WTC11 (cell line): Measurements from ENCODE around the gene PRPH. TPM values are rescaled to one million over a fixed set of nuclear protein-coding genes. Genes with fewer than 3 reads are reported as not detected.

Experiments used
- ATAC-seq: fragments of 200-7000 bp; cut with Tn5 transposase; 2 replicates; pipeline ENCODE4 v1.10.0; 2021; ENCODE audit warnings: mild to moderate bottlenecking, moderate library complexity
- CTCF ChIA-PET: fragments of 300-600 bp; sonication (Branson Sonifier 250); formaldehyde crosslinking; loops from one replicate; lab custom pipeline; 2021; ENCODE audit warnings: antibody characterized with exemption; lab: Charles Lee
- POLR2A ChIA-PET: fragments of 350-600 bp; sonication (Branson Sonifier 250); formaldehyde crosslinking; loops from one replicate; lab custom pipeline; 2021; ENCODE audit warnings: antibody characterized with exemption; lab: Charles Lee
- DNase-seq: peaks from one replicate; pipeline ENCODE4 v3.0.0; 2021; ENCODE audit warnings: low spot score
- H3K27ac Mint-ChIP-seq: 2 replicates; pipeline ENCODE4 v1.8.0; 2021; ENCODE audit warnings: mixed read lengths
- H3K27me3 Mint-ChIP-seq: 2 replicates; pipeline ENCODE4 v1.8.0; 2021; ENCODE audit warnings: low read depth, mild to moderate bottlenecking, moderate library complexity, mixed read lengths
- H3K36me3 Mint-ChIP-seq: 2 replicates; pipeline ENCODE4 v1.8.0; 2021; ENCODE audit warnings: mixed read lengths
- H3K4me1 Mint-ChIP-seq: 2 replicates; pipeline ENCODE4 v1.8.0; 2022; ENCODE audit warnings: mixed read lengths
- H3K4me3 Mint-ChIP-seq: 2 replicates; pipeline ENCODE4 v1.8.0; 2021; ENCODE audit warnings: mild to moderate bottlenecking, moderate library complexity, mixed read lengths
- H3K9me3 Mint-ChIP-seq: 2 replicates; pipeline ENCODE4 v1.8.0; 2021; ENCODE audit warnings: mixed read lengths
- ATF1 ChIP-seq: sonication (generic); formaldehyde crosslinking; IDR thresholded peaks from 2 replicates; pipeline ENCODE4 v1.8.1; 2023; ENCODE audit warnings: mild to moderate bottlenecking, moderate library complexity, missing genetic modification reagents
- ATF6 ChIP-seq: sonication (generic); formaldehyde crosslinking; IDR thresholded peaks from 2 replicates; pipeline ENCODE4 v1.8.1; 2023; ENCODE audit warnings: mild to moderate bottlenecking, missing genetic modification reagents
- ETV6 ChIP-seq: sonication (generic); formaldehyde crosslinking; IDR thresholded peaks from 2 replicates; pipeline ENCODE4 v1.8.1; 2022; ENCODE audit warnings: mild to moderate bottlenecking, missing genetic modification reagents
- FOXK1 ChIP-seq: sonication (generic); formaldehyde crosslinking; IDR thresholded peaks from 2 replicates; pipeline ENCODE4 v1.8.0; 2022; ENCODE audit warnings: mild to moderate bottlenecking, moderate library complexity, missing genetic modification reagents
- GABPB1 ChIP-seq: sonication (generic); formaldehyde crosslinking; IDR thresholded peaks from 2 replicates; pipeline ENCODE4 v1.8.1; 2023; ENCODE audit warnings: mild to moderate bottlenecking, missing genetic modification reagents
- NR3C1 ChIP-seq: sonication (generic); formaldehyde crosslinking; conservative IDR thresholded peaks from 2 replicates; pipeline ENCODE4 v1.8.1; 2023; ENCODE audit warnings: low read depth, mild to moderate bottlenecking, missing genetic modification reagents
- OVOL2 ChIP-seq: fragments of 250-450 bp; sonication (Bioruptor Pico); IDR thresholded peaks from 2 replicates; pipeline ENCODE4 v1.9.0; 2021; ENCODE audit warnings: mild to moderate bottlenecking, borderline replicate concordance
- PRDM15 ChIP-seq: sonication (generic); formaldehyde crosslinking; IDR thresholded peaks from 2 replicates; pipeline ENCODE4 v1.8.0; 2022; ENCODE audit warnings: missing genetic modification reagents
- RELA ChIP-seq: sonication (generic); formaldehyde crosslinking; IDR thresholded peaks from 2 replicates; pipeline ENCODE4 v1.8.1; 2022; ENCODE audit warnings: missing genetic modification reagents, mild to moderate bottlenecking, borderline replicate concordance
- RORB ChIP-seq: fragments of 250-450 bp; sonication (Bioruptor Pico); IDR thresholded peaks from 2 replicates; pipeline ENCODE4 v1.9.0; 2021; ENCODE audit warnings: mild to moderate bottlenecking
- STAT6 ChIP-seq: sonication (generic); formaldehyde crosslinking; conservative IDR thresholded peaks from 2 replicates; pipeline ENCODE4 v1.8.1; 2023; ENCODE audit warnings: mild to moderate bottlenecking, low read depth, missing genetic modification reagents, moderate library complexity
- USF1 ChIP-seq: sonication (generic); formaldehyde crosslinking; IDR thresholded peaks from 2 replicates; pipeline ENCODE4 v1.8.0; 2022; ENCODE audit warnings: mild to moderate bottlenecking, missing genetic modification reagents
- USF2 ChIP-seq: sonication (generic); formaldehyde crosslinking; IDR thresholded peaks from 2 replicates; pipeline ENCODE4 v1.8.1; 2023; ENCODE audit warnings: mild to moderate bottlenecking, missing genetic modification reagents, moderate library complexity
- ZBTB43 ChIP-seq: sonication (generic); formaldehyde crosslinking; IDR thresholded peaks from 2 replicates; pipeline ENCODE4 v1.8.1; 2023; ENCODE audit warnings: mild to moderate bottlenecking, missing genetic modification reagents
- ZNF232 ChIP-seq: sonication (generic); formaldehyde crosslinking; IDR thresholded peaks from 2 replicates; pipeline ENCODE4 v1.8.0; 2022; ENCODE audit warnings: mild to moderate bottlenecking, missing genetic modification reagents
- ZNF396 ChIP-seq: fragments of 250-450 bp; sonication (Bioruptor Pico); IDR thresholded peaks from 2 replicates; pipeline ENCODE4 v1.8.0; 2021; ENCODE audit warnings: mild to moderate bottlenecking, moderate library complexity, borderline replicate concordance
- total RNA-seq: library from RNA; stranded (reverse); gene quantifications from 3 replicates; pipeline ENCODE4 v1.2.3, GENCODE V29; 2021
- TF ChIP-seq, protein P1 (sequence below): fragments of 250-450 bp; sonication (Bioruptor Pico); IDR thresholded peaks from 2 replicates; pipeline ENCODE4 v1.8.0; 2021; ENCODE audit warnings: mild to moderate bottlenecking

Gene PRPH
- total RNA-seq, 1 experiment from 2014 or later: 2.4 TPM

DNA sequence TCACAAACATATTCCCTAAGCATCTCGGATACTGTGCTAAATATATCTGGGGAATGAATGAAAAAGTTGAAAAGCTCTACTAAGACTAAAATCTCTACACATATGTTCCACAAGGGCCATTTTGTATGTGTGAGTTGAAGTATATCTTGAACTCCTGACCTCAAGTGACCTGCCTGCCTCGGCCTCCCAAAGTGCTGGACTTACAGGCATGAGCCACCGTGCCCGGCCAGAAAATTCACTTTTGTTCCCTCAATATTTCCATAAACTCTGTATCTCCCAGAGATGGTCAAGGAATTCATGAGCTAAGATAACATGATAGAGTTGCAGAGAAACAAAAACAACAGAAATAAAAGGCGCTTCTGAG is 31.6 kb upstream of the PRPH start:
- POLR2A ChIA-PET: interaction anchor here (0.7 to 1.0 kb wide), 2 partner anchors 11 to 24 kb away, joined by 3 to 5 read pairs; no protein-coding TSS in a partner anchor
- no peaks in the 10 kb centered on the region; the same call in 1 of the 2 replicates for H3K9me3 Mint-ChIP-seq
- no peaks in the 10 kb centered on the region; the same call in 1 of the 2 replicates for H3K27me3 Mint-ChIP-seq
- H3K36me3 Mint-ChIP-seq: peaks cover 19% of the 10 kb centered on the region
- peak overlapping the region; percentile 95 for H3K4me3 Mint-ChIP-seq
- peaks cover 28% of the 10 kb centered on the region for H3K4me1 Mint-ChIP-seq
- no peak overlapping the region for H3K27ac Mint-ChIP-seq
- no peak for TF ChIP-seq FOXK1
- TF ChIP-seq USF1 (CRISPR knock-in tag): no peak
- TF ChIP-seq STAT6 (CRISPR knock-in tag): no peak
- TF ChIP-seq GABPB1 (CRISPR knock-in tag): no peak
- TF ChIP-seq PRDM15: no peak
- TF ChIP-seq, protein P1, sequence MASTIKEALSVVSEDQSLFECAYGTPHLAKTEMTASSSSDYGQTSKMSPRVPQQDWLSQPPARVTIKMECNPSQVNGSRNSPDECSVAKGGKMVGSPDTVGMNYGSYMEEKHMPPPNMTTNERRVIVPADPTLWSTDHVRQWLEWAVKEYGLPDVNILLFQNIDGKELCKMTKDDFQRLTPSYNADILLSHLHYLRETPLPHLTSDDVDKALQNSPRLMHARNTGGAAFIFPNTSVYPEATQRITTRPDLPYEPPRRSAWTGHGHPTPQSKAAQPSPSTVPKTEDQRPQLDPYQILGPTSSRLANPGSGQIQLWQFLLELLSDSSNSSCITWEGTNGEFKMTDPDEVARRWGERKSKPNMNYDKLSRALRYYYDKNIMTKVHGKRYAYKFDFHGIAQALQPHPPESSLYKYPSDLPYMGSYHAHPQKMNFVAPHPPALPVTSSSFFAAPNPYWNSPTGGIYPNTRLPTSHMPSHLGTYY (CRISPR knock-in tag): no peak
- TF ChIP-seq ZNF396: no peak
- TF ChIP-seq NR3C1: no peak
- no peak for TF ChIP-seq ZNF232
- TF ChIP-seq ETV6 (CRISPR knock-in tag): no peak
- TF ChIP-seq ATF6 (CRISPR knock-in tag): no peak
- no peak for TF ChIP-seq USF2 (CRISPR knock-in tag)
- TF ChIP-seq ATF1: no peak
- no peak for TF ChIP-seq RELA (CRISPR knock-in tag)
- TF ChIP-seq OVOL2: no peak
- TF ChIP-seq RORB (CRISPR knock-in tag): no peak
- no peak for TF ChIP-seq ZBTB43 (CRISPR knock-in tag)
- TF ChIP-seq, all 79 proteins: peak for 0
- CTCF ChIA-PET: interaction anchor here (1.0 to 1.4 kb wide), 3 partner anchors 27 to 94 kb away, joined by 3 to 5 read pairs (median 3); no protein-coding TSS in a partner anchor
- ATAC-seq (no peak), DNase-seq (no peak)
